Central memory CD8-positive, alpha-beta T cell (primary cell): Measurements from ENCODE around the gene TMEM53.

Experiments
- ATAC-seq: fragments of 150-1000 bp; cut with Tn5 transposase; replicated peaks from 2 replicates; pipeline ENCODE4 v1.10.0; 2022; ENCODE audit warnings: mild to moderate bottlenecking, moderate FRiP score, moderate number of reproducible peaks; ENCODE audit not compliant: poor library complexity, severe bottlenecking; ENCODE audit errors: extremely low read depth
- DNase-seq, 2 donors: peaks; one replicate each; pipeline ENCODE4 v3.0.0; 2021; ENCODE audit warnings: low spot score in 2 of 2
- H3K27ac Mint-ChIP-seq: one replicate; pipeline ENCODE4 v1.8.0; 2022; ENCODE audit warnings: low read depth, mild to moderate bottlenecking, moderate library complexity, mixed read lengths
- H3K27me3 Mint-ChIP-seq: one replicate; pipeline ENCODE4 v1.8.0; 2022; ENCODE audit warnings: mixed read lengths
- H3K36me3 Mint-ChIP-seq: one replicate; pipeline ENCODE4 v1.8.0; 2022; ENCODE audit warnings: mild to moderate bottlenecking, moderate library complexity, mixed read lengths; ENCODE audit not compliant: insufficient read depth
- H3K4me1 Mint-ChIP-seq: one replicate; pipeline ENCODE4 v1.8.0; 2022; ENCODE audit warnings: mixed read lengths
- H3K4me3 Mint-ChIP-seq: one replicate; pipeline ENCODE4 v1.8.0; 2022; ENCODE audit warnings: mild to moderate bottlenecking, moderate library complexity, mixed read lengths
- H3K9me3 Mint-ChIP-seq: one replicate; pipeline ENCODE4 v1.8.0; 2022; ENCODE audit warnings: mixed read lengths

TMEM53 gene

DNA sequence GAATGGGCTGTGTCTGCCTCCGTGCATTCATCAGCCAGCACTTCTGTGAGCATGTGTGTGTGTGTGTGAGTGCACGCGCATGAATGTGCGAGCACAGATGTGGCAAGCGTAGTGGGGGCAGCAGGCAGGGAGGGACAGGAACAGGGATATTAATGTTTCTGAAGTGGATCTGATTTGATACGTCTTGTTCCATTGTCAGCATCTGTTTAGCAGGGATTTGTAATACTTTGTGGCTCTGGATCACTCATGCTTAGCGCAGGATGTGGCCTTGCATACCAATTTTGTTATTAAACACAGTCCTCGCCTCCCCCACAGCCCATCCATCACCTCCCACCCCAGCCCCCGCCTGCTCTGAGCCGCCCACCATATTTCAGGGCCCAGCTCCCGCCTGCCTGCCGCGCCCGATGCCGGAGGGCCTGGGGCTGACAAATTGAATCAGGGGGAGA, 52.4 kb downstream of the TMEM53 start:
- ATAC-seq (no peak), DNase-seq (no peak)
- Mint-ChIP-seq H3K9me3 (no peaks in the 10 kb centered on the region), H3K27ac (no peak overlapping the region), H3K27me3 (no peaks in the 10 kb centered on the region), H3K4me3 (no peak overlapping the region), H3K4me1 (no peaks in the 10 kb centered on the region), H3K36me3 (peaks cover 3% of the 10 kb centered on the region)

DNA sequence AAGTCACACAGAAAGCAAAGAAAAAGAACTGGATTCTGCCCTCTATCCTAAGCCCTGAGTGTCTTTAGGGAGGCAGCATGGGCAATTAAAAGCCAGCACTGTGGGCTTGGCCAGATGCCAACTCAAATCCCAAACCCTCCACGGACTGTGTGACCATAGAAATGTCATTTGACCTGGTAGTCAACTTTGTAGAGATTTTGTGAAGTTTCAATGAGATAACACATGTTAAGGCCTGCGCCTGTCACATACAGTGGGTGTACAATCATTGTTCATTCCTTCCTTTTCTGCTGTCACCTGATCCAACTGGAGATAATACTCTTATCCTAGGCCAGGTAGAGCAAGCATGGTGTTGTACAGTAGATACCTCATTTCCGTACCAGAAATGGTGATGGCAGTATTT, 54.2 kb downstream of the TMEM53 start:
- no peaks in the 10 kb centered on the region for H3K27me3 Mint-ChIP-seq
- H3K36me3 Mint-ChIP-seq = peaks cover 3% of the 10 kb centered on the region
- DNase-seq (no peak), ATAC-seq (no peak)
- H3K4me3 Mint-ChIP-seq = no peak overlapping the region
- no peaks in the 10 kb centered on the region for H3K4me1 Mint-ChIP-seq
- H3K9me3 Mint-ChIP-seq = no peaks in the 10 kb centered on the region
- no peak overlapping the region for H3K27ac Mint-ChIP-seq

- Mint-ChIP-seq H3K36me3 (peaks cover 3% of the 10 kb centered on the region), H3K27ac (no peak overlapping the region), H3K27me3 (no peaks in the 10 kb centered on the region), H3K9me3 (no peaks in the 10 kb centered on the region), H3K4me1 (no peaks in the 10 kb centered on the region), H3K4me3 (no peak overlapping the region)
- ATAC-seq (no peak), DNase-seq (no peak)
These were observed 54.9 kb downstream of the TMEM53 start for GRCh38 chr1:44619261-44619900.

DNA sequence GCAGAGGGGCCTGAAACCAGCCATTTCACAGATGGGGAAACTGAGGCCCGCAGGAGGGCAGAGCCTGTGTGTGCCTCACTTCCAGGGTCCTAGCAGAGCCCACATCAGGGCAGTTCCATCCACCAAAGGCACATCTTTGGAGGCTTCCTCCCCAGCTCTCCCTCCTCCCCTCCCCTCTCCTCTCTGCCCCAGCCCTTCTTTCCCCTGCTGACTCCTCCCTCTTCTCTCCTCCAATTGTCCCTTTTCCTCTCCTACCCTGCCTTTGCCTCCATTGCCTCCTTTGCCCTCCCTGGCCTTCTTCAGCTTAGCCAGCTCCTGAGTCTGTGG, 56.6 kb downstream of the TMEM53 start:
- no peaks in the 10 kb centered on the region for H3K27me3 Mint-ChIP-seq
- H3K27ac Mint-ChIP-seq = no peak overlapping the region
- H3K4me1 Mint-ChIP-seq = no peaks in the 10 kb centered on the region
- H3K4me3 Mint-ChIP-seq = no peak overlapping the region
- ATAC-seq (no peak), DNase-seq (no peak)
- H3K36me3 Mint-ChIP-seq = peaks cover 3% of the 10 kb centered on the region
- no peaks in the 10 kb centered on the region for H3K9me3 Mint-ChIP-seq

GRCh38 chr1:44616991-44617702, 57.1 kb downstream of the TMEM53 start:
- no peak overlapping the region for H3K27ac Mint-ChIP-seq
- H3K27me3 Mint-ChIP-seq = no peaks in the 10 kb centered on the region
- H3K9me3 Mint-ChIP-seq = no peaks in the 10 kb centered on the region
- no peak for DNase-seq
- no peak for ATAC-seq
- H3K36me3 Mint-ChIP-seq = peaks cover 3% of the 10 kb centered on the region
- H3K4me1 Mint-ChIP-seq = no peaks in the 10 kb centered on the region
- H3K4me3 Mint-ChIP-seq = no peak overlapping the region

GRCh38 chr1:44616284-44616990, 57.8 kb downstream of the TMEM53 start:
- Mint-ChIP-seq H3K4me1 (no peaks in the 10 kb centered on the region), H3K4me3 (no peak overlapping the region), H3K36me3 (peaks cover 3% of the 10 kb centered on the region), H3K27me3 (no peaks in the 10 kb centered on the region), H3K9me3 (no peaks in the 10 kb centered on the region), H3K27ac (no peak overlapping the region)
- DNase-seq (no peak), ATAC-seq (no peak)

DNA sequence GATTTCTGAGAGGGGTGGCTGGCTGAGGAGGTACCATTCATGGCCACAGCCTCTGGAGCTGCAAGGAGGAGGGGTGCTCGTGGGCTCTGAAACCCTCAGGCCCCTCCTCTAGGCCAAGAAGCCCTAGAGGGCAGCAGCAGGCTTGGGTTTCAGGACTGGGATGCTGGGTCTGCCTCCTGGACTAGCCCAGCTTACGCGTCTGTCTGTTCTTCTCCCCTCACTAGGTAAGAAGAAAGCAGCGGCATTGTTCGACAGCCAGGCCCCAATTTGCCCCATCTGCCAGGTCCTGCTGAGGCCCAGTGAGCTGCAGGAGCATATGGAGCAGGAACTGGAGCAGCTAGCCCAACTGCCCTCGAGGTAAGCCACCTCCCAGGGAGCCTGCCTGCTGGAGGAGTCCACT, 60.3 kb downstream of the TMEM53 start:
- H3K36me3 Mint-ChIP-seq = peaks cover 3% of the 10 kb centered on the region
- H3K4me3 Mint-ChIP-seq = no peak overlapping the region
- no peak for ATAC-seq
- H3K27me3 Mint-ChIP-seq = no peaks in the 10 kb centered on the region
- H3K4me1 Mint-ChIP-seq = no peaks in the 10 kb centered on the region
- no peak for DNase-seq
- no peak overlapping the region for H3K27ac Mint-ChIP-seq
- no peaks in the 10 kb centered on the region for H3K9me3 Mint-ChIP-seq

- no peaks in the 10 kb centered on the region for H3K36me3 Mint-ChIP-seq
- H3K27ac Mint-ChIP-seq = no peak overlapping the region
- no peaks in the 10 kb centered on the region for H3K4me1 Mint-ChIP-seq
- peaks cover 7% of the 10 kb centered on the region for H3K27me3 Mint-ChIP-seq
- no peaks in the 10 kb centered on the region for H3K9me3 Mint-ChIP-seq
- ATAC-seq = no peak
- no peak overlapping the region for H3K4me3 Mint-ChIP-seq
- no peak for DNase-seq
These were observed 62.4 kb downstream of the TMEM53 start for GRCh38 chr1:44611866-44612265.

DNA sequence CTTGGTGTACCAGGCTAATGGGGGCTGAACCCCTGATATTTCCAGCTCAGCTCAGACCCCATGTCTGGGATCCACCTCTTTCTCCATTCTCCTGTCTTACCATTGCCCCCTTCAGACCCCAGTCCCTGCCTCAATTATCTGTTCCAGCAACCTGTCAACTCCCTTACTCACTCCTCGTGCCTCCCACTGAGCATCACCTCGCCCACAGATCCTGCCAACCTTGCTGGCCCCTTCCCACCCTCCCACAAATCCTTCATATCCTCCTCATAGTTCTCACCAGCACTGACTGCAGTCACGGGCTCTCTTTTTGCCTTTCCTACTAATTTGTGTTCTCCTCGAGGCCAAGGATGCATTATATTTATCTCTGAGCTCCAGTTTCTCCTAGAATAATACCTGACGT, 62.9 kb downstream of the TMEM53 start:
- Mint-ChIP-seq H3K4me1 (no peaks in the 10 kb centered on the region), H3K27me3 (peaks cover 7% of the 10 kb centered on the region), H3K4me3 (no peak overlapping the region), H3K36me3 (no peaks in the 10 kb centered on the region), H3K27ac (no peak overlapping the region), H3K9me3 (no peaks in the 10 kb centered on the region)
- ATAC-seq = no peak
- no peak for DNase-seq

- no peaks in the 10 kb centered on the region for H3K36me3 Mint-ChIP-seq
- H3K4me1 Mint-ChIP-seq = no peaks in the 10 kb centered on the region
- peaks cover 7% of the 10 kb centered on the region for H3K27me3 Mint-ChIP-seq
- no peak overlapping the region for H3K27ac Mint-ChIP-seq
- ATAC-seq = no peak
- H3K4me3 Mint-ChIP-seq = no peak overlapping the region
- no peaks in the 10 kb centered on the region for H3K9me3 Mint-ChIP-seq
- DNase-seq = no peak
These were observed 63.6 kb downstream of the TMEM53 start for GRCh38 chr1:44610527-44611148.

- H3K27me3 Mint-ChIP-seq = peaks cover 7% of the 10 kb centered on the region
- no peak overlapping the region for H3K27ac Mint-ChIP-seq
- DNase-seq = no peak
- no peak overlapping the region for H3K4me3 Mint-ChIP-seq
- ATAC-seq = no peak
- H3K4me1 Mint-ChIP-seq = no peaks in the 10 kb centered on the region
- no peaks in the 10 kb centered on the region for H3K36me3 Mint-ChIP-seq
- no peaks in the 10 kb centered on the region for H3K9me3 Mint-ChIP-seq
These were observed 64.3 kb downstream of the TMEM53 start for GRCh38 chr1:44609768-44610526.

DNA sequence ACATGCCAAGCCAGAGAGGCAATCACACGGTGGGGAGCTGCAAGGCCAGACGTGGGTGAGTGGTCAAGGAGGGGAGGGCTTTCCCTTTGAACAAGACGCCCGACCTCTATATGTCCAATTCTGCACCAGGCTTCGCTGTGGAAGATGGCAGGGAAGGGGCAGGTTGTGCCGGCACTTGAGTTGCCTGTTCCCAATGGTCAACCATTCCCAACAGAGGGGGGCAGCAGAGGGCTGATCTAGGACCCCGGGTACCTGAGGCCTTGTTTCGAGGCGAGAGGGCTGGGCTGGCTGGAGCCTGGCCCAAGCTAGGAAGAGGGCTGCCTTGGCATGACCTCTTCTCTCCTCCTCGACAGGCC, 64.9 kb downstream of the TMEM53 start:
- H3K9me3 Mint-ChIP-seq = no peaks in the 10 kb centered on the region
- H3K4me3 Mint-ChIP-seq = no peak overlapping the region
- no peak for ATAC-seq
- H3K27me3 Mint-ChIP-seq = peaks cover 7% of the 10 kb centered on the region
- H3K27ac Mint-ChIP-seq = no peak overlapping the region
- H3K4me1 Mint-ChIP-seq = no peaks in the 10 kb centered on the region
- no peak for DNase-seq
- no peaks in the 10 kb centered on the region for H3K36me3 Mint-ChIP-seq
